Measurements from ENCODE around the gene PRR16.
"Not testable (repeated sequence)": the region's sequence is repeated elsewhere in the genome, so short reads cannot be mapped to it uniquely, and the experiment has no call there.

Gene PRR16

DNA sequence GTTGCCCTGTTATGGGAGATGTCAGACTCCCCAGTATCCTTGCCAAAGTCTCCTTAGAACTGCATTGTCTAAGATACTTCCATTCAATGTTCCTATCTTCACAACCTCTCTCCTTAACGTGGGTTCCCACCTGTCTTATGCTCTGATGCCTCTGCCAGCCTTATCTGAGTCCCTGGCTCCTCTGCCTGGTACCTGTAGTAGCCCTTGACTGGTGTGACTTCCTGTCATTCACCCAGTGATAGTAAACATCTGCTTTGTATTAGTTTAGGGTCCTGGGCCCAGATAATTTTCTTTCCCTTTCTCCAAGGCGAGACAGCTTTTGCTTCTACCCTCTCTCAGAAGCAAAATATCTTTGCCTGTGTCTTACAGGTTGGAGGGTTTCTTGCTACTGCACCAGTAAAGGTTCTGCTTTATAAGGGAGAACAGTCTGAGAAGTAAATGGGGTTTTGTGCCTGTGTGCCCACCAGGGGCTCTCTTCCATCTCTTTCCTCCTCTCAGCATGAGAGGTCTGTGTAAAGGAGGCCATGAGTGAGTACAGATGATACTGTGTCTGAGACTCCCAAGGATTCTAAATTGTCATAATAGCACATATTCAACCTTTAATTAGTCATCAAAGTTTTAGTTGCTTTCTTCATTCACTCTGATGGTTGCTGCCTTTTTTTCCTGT, 220.8 kb downstream of the PRR16 start:
- TF ChIP-seq, protein P1, sequence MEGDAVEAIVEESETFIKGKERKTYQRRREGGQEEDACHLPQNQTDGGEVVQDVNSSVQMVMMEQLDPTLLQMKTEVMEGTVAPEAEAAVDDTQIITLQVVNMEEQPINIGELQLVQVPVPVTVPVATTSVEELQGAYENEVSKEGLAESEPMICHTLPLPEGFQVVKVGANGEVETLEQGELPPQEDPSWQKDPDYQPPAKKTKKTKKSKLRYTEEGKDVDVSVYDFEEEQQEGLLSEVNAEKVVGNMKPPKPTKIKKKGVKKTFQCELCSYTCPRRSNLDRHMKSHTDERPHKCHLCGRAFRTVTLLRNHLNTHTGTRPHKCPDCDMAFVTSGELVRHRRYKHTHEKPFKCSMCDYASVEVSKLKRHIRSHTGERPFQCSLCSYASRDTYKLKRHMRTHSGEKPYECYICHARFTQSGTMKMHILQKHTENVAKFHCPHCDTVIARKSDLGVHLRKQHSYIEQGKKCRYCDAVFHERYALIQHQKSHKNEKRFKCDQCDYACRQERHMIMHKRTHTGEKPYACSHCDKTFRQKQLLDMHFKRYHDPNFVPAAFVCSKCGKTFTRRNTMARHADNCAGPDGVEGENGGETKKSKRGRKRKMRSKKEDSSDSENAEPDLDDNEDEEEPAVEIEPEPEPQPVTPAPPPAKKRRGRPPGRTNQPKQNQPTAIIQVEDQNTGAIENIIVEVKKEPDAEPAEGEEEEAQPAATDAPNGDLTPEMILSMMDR (IDR thresholded peaks at IDR 0.05): no peak
- DNase-seq (ENCODE audit: low spot score): no peak
- Histone ChIP-seq H3K27ac (no peak overlapping the region), H3K4me3 (no peak overlapping the region)

DNA sequence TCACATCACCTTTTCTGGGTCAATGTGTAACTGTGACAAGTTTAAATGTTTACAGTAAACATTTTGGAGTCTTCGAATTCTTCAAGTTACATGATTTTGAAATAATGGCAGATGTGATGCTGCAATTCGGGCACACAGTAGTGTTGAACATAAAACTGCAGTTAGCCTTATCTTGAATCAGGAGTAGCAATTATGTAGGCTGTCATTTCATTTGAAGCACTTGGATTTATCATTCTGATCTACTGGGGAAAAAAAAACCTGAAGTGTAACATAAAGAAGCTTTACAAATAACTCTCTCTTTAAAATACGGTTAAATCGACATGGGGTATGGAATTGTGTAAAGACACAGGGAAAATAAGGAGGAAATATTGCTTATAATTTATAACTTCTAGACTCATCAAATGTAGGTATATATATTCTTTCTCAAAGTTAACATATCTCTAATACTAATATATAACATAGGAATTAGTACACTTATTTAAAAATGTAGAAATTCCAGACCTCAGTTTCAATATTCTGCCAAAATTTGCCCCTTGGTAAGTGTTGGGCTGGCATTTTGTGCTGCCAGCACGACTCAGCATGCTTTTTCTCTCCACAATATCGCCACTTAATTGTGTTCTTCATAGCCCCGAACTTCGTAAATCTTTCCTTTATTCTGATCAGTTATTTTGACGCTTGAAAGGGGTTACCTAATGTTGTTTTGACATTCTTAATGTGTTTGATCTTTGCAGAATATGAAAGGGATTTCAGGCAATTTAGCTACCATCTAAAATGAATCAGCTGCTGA, 226.7 kb downstream of the PRR16 start:
- no peak for DNase-seq (ENCODE audit: low spot score)
- no peak overlapping the region for H3K27ac ChIP-seq
- H3K4me3 ChIP-seq: no peak overlapping the region
- TF ChIP-seq, protein P1 (IDR thresholded peaks at IDR 0.05): no peak

DNA sequence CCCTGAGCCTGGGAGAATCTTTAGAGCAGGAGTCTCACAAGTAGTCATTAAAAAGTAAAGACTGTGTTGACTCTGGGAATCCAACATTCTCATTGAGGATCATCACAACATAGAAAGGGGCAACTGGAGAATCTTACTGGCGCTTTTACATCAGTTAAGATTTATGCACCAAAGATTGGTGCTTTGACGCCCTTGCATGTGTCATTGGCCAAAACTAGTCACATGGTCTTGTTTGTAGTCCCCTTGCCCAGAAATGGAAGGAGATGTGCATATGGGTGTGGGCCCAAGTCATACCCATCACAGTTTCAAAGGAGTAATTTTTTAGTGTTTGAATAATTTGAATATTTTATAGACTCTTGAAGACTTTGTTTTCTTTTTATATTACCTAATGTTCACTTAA, 228.2 kb downstream of the PRR16 start:
- Histone ChIP-seq H3K27ac (no peak overlapping the region), H3K4me3 (no peak overlapping the region)
- DNase-seq (ENCODE audit: low spot score): no peak
- TF ChIP-seq, protein P1 (IDR thresholded peaks at IDR 0.05): no peak

DNA sequence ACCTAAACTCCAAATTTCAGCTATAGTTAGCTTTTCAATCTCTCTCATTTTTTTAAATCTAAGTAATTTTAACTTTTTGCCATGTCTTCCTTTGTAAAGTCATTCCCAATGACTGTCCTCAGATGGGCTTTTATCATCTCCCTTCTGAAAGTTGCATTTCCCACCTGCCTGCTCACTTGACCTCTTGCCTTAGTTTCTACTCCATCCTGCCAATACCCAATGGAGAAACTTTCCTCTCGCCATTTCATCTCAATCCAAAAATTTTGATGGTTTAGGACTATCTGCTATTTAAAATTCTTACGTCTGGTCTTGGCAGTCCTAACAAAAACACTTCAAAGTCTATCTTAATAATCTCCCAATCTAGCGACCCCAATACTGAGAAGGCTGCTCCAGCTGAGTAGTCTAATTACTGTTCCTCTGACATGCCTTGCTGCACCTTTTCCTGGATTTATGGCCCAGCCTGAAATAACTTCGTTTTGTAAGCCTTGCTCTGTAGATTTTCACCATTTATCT, 231.3 kb downstream of the PRR16 start:
- H3K4me3 ChIP-seq: no peak overlapping the region
- no peak for DNase-seq (ENCODE audit: low spot score)
- TF ChIP-seq, protein P1 (IDR thresholded peaks at IDR 0.05): no peak
- no peak overlapping the region for H3K27ac ChIP-seq

DNA sequence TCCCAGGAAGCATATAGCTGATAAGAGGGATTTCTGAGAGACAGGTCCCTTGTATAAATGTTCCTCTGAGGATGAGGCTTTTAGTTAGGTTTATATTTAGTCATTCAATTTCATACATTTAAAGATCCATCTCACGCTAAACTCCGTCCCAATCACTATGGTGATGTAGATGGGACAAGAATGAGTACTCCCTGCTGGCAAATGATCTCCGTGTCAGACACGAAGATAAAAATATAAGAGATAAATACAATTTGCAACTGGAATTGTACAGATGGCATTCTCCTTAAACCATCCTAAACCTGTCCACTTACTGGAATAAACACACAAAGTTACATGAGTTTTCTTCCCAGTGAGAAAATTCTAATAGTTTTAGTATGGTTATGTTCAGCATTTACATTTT, 233.0 kb downstream of the PRR16 start:
- DNase-seq (ENCODE audit: low spot score): no peak
- H3K27ac ChIP-seq: no peak overlapping the region
- H3K4me3 ChIP-seq: no peak overlapping the region
- TF ChIP-seq, protein P1 (IDR thresholded peaks at IDR 0.05): no peak

DNA sequence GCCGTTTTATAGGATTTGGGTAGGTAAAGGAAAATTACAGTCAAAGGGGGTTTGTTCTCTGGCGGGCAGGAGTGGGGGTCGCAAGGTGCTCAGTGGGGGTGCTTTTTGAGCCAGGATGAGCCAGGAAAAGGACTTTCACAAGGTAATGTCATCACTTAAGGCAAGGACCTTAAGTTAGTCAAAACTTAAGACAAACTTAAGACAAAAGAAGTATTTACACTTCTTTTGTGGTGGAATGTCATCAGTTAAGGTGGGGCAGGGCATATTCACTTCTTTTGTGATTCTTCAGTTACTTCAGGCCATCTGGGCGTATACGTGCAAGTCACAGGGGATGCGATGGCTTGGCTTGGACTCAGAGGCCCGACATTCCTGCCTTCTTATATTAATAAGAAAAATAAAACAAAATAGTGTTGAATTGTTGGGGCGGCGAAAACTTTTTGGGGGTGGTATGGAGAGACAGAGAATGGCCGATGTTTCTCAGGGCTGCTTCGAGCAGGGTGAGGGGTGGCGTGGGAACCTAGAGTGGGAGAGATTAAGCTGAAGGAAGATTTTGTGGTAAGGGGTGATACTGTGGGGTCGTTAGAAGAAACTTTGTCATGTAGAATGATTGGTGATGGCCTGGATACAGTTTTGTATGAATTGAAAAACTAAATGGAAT, 233.7 kb downstream of the PRR16 start:
- H3K27ac ChIP-seq; DNase-seq (ENCODE audit: low spot score); H3K4me3 ChIP-seq: not testable (repeated sequence)

DNA sequence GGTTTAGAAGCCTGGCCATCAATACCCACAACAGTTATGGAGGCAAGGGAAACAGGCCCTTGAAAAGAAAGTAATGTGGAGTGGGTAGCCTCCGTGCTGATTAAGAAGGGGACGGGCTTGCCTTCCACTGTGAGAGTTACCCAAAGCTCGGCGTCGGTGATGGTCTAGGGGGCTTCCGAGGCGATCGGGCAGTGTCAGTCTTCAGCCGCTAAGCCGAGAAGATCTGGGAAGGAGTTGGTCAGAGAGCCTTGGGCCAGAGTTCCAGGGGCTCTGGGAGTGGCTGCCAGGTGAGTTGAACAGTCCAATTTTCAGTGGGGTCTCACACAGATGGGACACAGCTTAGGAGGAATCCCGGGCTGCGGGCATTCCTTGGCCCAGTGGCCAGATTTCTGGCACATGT, 236.6 kb downstream of the PRR16 start:
- not testable (repeated sequence) for DNase-seq (ENCODE audit: low spot score); H3K27ac ChIP-seq; H3K4me3 ChIP-seq

DNA sequence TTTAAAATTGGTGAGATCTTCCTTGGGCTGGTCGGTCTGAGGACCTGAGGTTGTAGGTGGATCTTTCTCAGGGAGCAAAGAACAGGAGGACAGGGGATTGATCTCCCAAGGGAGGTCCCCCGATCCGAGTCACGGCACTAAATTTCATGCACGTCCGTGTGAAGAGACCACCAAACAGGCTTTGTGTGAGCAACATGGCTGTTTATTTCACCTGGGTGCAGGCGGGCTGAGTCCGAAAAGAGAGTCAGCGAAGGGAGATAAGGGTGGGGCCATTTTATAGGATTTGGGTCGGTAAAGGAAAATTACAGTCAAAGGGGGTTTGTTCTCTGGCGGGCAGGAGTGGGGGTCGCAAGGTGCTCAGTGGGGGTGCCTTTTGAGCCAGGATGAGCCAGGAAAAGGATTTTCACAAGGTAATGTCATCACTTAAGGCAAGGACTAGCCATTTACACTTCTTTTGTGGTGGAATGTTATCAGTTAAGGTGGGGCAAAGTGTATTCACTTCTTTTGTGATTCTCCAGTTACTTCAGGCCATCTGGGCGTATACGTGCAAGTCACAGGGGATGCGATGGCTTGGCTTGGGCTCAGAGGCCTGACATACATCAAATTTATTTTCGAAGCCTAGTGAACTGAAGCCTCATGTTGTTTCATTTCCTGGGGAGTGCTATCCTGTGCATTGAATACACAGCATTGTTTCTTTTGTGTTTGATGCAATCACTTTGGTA, 238.9 kb downstream of the PRR16 start:
- H3K27ac ChIP-seq; H3K4me3 ChIP-seq; DNase-seq (ENCODE audit: low spot score): not testable (repeated sequence)

All from coronary artery (tissue), 2 donors.